Heart right ventricle (tissue), 16 donors: ENCODE results near the gene UNC5B. TPM values are rescaled to one million over a fixed set of nuclear protein-coding genes. Genes with fewer than 3 reads are reported as not detected.
A peak's percentile ranks its signal among the peaks of the same experiment; 100 is the strongest.
"Not testable (repeated sequence)": the region's sequence is repeated elsewhere in the genome, so short reads cannot be mapped to it uniquely, and the experiment has no call there.

Source experiments
- ATAC-seq, 8 donors: fragments of 200-7000 bp; cut with Tn5 transposase; one replicate each; pipeline ENCODE4 v1.9.1; 2020; ENCODE audit warnings: mild to moderate bottlenecking in 8 of 8, moderate library complexity in 8 of 8, moderate number of reproducible peaks in 1 of 8
- DNase-seq, 2 donors: peaks; one replicate each; pipeline ENCODE4 v3.0.0-alpha.2; 2020
- H3K27ac ChIP-seq, 10 donors: fragments of 200-600 bp; sonication (generic) in 2 of 10; one replicate each; pipeline versions ENCODE4 v1.5.0 to v1.8.0; 2020 to 2022; ENCODE audit warnings: mild to moderate bottlenecking in 3 of 10
- H3K27me3 ChIP-seq, 7 donors: fragments of 200-600 bp; one replicate each; pipeline ENCODE4 v1.8.0; 2021 to 2022; ENCODE audit warnings: mild to moderate bottlenecking in 2 of 7
- H3K36me3 ChIP-seq, 9 donors: fragments of 200-600 bp; sonication (generic) in 1 of 9; one replicate each; pipeline versions ENCODE4 v1.5.0 to v1.8.0; 2020 to 2022; ENCODE audit warnings: mild to moderate bottlenecking in 2 of 9
- H3K4me1 ChIP-seq, 9 donors: fragments of 200-600 bp; sonication (generic) in 1 of 9; one replicate each; pipeline versions ENCODE4 v1.5.0 to v1.8.0; 2020 to 2022; ENCODE audit warnings: mild to moderate bottlenecking in 4 of 9
- H3K4me3 ChIP-seq, 10 donors: fragments of 200-600 bp; sonication (generic) in 2 of 10; one replicate each; pipeline versions ENCODE4 v1.5.0 to v1.8.0; 2020 to 2022; ENCODE audit warnings: mild to moderate bottlenecking in 7 of 10, moderate library complexity in 2 of 10
- H3K9me3 ChIP-seq, 11 donors: fragments of 200-600 bp in 10 of 11; sonication (generic) in 2 of 11; one replicate each; pipeline versions ENCODE4 v1.5.0 to v1.8.0; 2013 to 2022; ENCODE audit warnings: mild to moderate bottlenecking in 2 of 11, control low read depth in 1 of 11, moderate library complexity in 1 of 11
- CTCF ChIP-seq, 9 donors: fragments of 200-600 bp; sonication (generic) in 2 of 9; IDR thresholded peaks; one replicate each; pipeline versions ENCODE4 v1.5.0 to v1.8.0; 2021 to 2022; ENCODE audit warnings: antibody characterized with exemption in 9 of 9, mild to moderate bottlenecking in 5 of 9, moderate library complexity in 1 of 9
- WGBS, 2 donors: extraction: QIAGEN DNeasy Blood & Tissue Kit; methylation state at CpG; one replicate each; pipeline ENCODE4 v1.1.7; 2013; ENCODE audit warnings: inconsistent platforms in 1 of 2; 5-methylcytosine and 5-hydroxymethylcytosine counted together
- intact Hi-C, 10 donors: fragments of 100-400 bp; cut with DNase I; formaldehyde crosslinking; loops; one replicate each; pipeline versions ENCODE4 v1.11.1 to v1.14.2; 2022
- polyA plus RNA-seq, 2 donors: library from polyadenylated mRNA; stranded (reverse); fragments of 200-250 nt; gene quantifications; one replicate each; pipeline ENCODE4 v1.2.3, GENCODE V29; 2013
- total RNA-seq, 10 donors: library from RNA; stranded (reverse); fragmentation: NEBNext Ultra II Directional in 3 of 10; extraction: Animal tissue kit (Norgen Biotek cat#: 25700) in 3 of 10; gene quantifications; one replicate each; pipeline versions ENCODE4 v1.2.1 to v1.2.4, GENCODE V29; 2021 to 2023
- donor health status: Arrhythmogenic right ventricular cardiomyopathy.
- donor health status: ischemic (EF 13 %, LVEDD 7.1; RV severe dilation, severe dysfunction).
- donor health status: healthy with polysubstance abuse.
- donor health status: DM: no; HTN: yes; CAD: no.
- donor health status: DM: no; HTN: no; CAD: no.
- donor health status: ischemic (EF 25% LVEDD 6.9; RV normal size, moderate dysfunction).
- donor health status: ischemic (EF 25% LVEDD 5.7; RV mildly dilated, moderate dysfunction).
- donor health status: healthy.
- donor health status: DM: yes; HTN: yes; CAD: no.
- donor health status: Ischemic cardiomyopathy.
- donor health status: ischemic (EF 35%, LVEDD 5.7; RV mildly dilated, moderate dysfunction).
- donor health status: nonischemic (EF 11% LVEDD 7.7; RV severe dilation, severe dysfunction).
- donor health status: DM: yes; HTN: yes; CAD: no.
- donor health status: PGD.
- donor health status: ischemic (EF 29% LVEDD 5.4; RV normal size, mild dysfunction).
- donor health status: nonischemic (EF 23%, LVEDD 6.1; RV moderate dilation, normal function).

The UNC5B gene
- total and polyA plus RNA-seq, 12 donors, result 3.3 to 20.6 (median 12.1) TPM

GRCh38 chr10:71216751-71217265, 4.4 kb downstream of the UNC5B start:
- H3K4me3 ChIP-seq, result peak overlapping the region; percentile 44 to 96 (median 63)
- ATAC-seq, result peak in 1 of 8 donors; percentile 8
- intact Hi-C loops, result loop anchor here in 1 of 10 donors (10.0 kb wide), 1 partner anchor 48 kb away; no protein-coding TSS in a partner anchor
- WGBS, 2 donors, result 26 to 27% methylated on average over 8 of the region's 8 CpGs
- H3K36me3 ChIP-seq, result no peaks in the 10 kb centered on the region
- H3K9me3 ChIP-seq, result no peaks in the 10 kb centered on the region
- no peak for DNase-seq
- peaks cover 20 to 90% (median 62%) of the 10 kb centered on the region in 9 donors for H3K4me1 ChIP-seq
- H3K27ac ChIP-seq, result peak overlapping the region; percentile 32 to 89 (median 76)
- TF ChIP-seq CTCF (IDR thresholded peaks at IDR 0.05), result no peak
- peaks cover 0 to 61% (median 0%) of the 10 kb centered on the region in 7 donors for H3K27me3 ChIP-seq

GRCh38 chr10:71217266-71218045, 5.1 kb downstream of the UNC5B start:
- DNase-seq (peak in 1 of 2 donors; percentile 36), ATAC-seq (peak in 7 of 8 donors; percentile 4 to 58 (median 50))
- peak overlapping the region; percentile 44 to 96 (median 63) for H3K4me3 ChIP-seq
- intact Hi-C loops, result loop anchor here in 2 of 10 donors (2.0 to 10.0 kb wide), 2 partner anchors 15 to 47 kb away; no protein-coding TSS in a partner anchor
- WGBS, 2 donors, result 5 to 7% methylated on average over 57 of the region's 57 CpGs
- TF ChIP-seq CTCF (IDR thresholded peaks at IDR 0.05), result peak in 3 of 9 donors; percentile 18 to 32 (median 26)
- peaks cover 0 to 54% (median 0%) of the 10 kb centered on the region in 7 donors for H3K27me3 ChIP-seq
- H3K27ac ChIP-seq, result peak overlapping the region; percentile 32 to 89 (median 76)
- no peaks in the 10 kb centered on the region for H3K36me3 ChIP-seq
- peaks cover 20 to 93% (median 60%) of the 10 kb centered on the region in 9 donors for H3K4me1 ChIP-seq
- H3K9me3 ChIP-seq, result no peaks in the 10 kb centered on the region

- ATAC-seq (peak in 7 of 8 donors; percentile 40 to 72 (median 56)), DNase-seq (no peak)
- peaks cover 0 to 47% (median 0%) of the 10 kb centered on the region in 7 donors for H3K27me3 ChIP-seq
- peak in 2 of 9 donors; percentile 11 to 18 for TF ChIP-seq CTCF (IDR thresholded peaks at IDR 0.05)
- no peaks in the 10 kb centered on the region for H3K36me3 ChIP-seq
- H3K4me3 ChIP-seq, result peak overlapping the region in 8 of 10 donors; percentile 57 to 96 (median 69)
- H3K9me3 ChIP-seq, result no peaks in the 10 kb centered on the region
- WGBS, 2 donors, result 60 to 68% methylated on average over 4 of the region's 4 CpGs
- H3K27ac ChIP-seq, result peak overlapping the region in 8 of 10 donors; percentile 32 to 89 (median 78)
- intact Hi-C loops, result loop anchor here in 2 of 10 donors (2.0 to 10.0 kb wide), 2 partner anchors 15 to 47 kb away; no protein-coding TSS in a partner anchor
- peaks cover 20 to 97% (median 67%) of the 10 kb centered on the region in 9 donors for H3K4me1 ChIP-seq
These were observed 5.8 kb downstream of the UNC5B start for GRCh38 chr10:71218046-71218650.

- intact Hi-C loops, result loop anchor here in 2 of 10 donors (2.0 to 10.0 kb wide), 2 partner anchors 14 to 46 kb away; no protein-coding TSS in a partner anchor
- H3K4me1 ChIP-seq, result peaks cover 20 to 100% (median 70%) of the 10 kb centered on the region in 9 donors
- TF ChIP-seq CTCF (IDR thresholded peaks at IDR 0.05), result no peak
- peak overlapping the region in 2 of 10 donors; percentile 70 to 72 for H3K4me3 ChIP-seq
- H3K9me3 ChIP-seq, result no peaks in the 10 kb centered on the region
- peaks cover 0 to 42% (median 0%) of the 10 kb centered on the region in 7 donors for H3K27me3 ChIP-seq
- peak overlapping the region in 6 of 10 donors; percentile 38 to 89 (median 80) for H3K27ac ChIP-seq
- no peak for DNase-seq
- H3K36me3 ChIP-seq, result no peaks in the 10 kb centered on the region
- ATAC-seq, result peak in 1 of 8 donors; percentile 2
- 76 to 80% methylated on average over 5 of the region's 5 CpGs for WGBS, 2 donors
These were observed 6.3 kb downstream of the UNC5B start for GRCh38 chr10:71218651-71219050.

GRCh38 chr10:71219236-71219917, 7.0 kb downstream of the UNC5B start:
- intact Hi-C loops, result loop anchor here in 2 of 10 donors (2.0 to 10.0 kb wide), 2 partner anchors 13 to 45 kb away; no protein-coding TSS in a partner anchor

More at GRCh38 chr10:71219236-71219917, 7.0 kb downstream of the UNC5B start:
- H3K9me3 ChIP-seq, H3K4me3 ChIP-seq, DNase-seq, H3K36me3 ChIP-seq: not testable (repeated sequence)
- Histone ChIP-seq H3K27me3 (peaks cover 0 to 35% (median 0%) of the 10 kb centered on the region in 7 donors), H3K4me1 (peaks cover 16 to 95% (median 67%) of the 10 kb centered on the region in 9 donors), H3K27ac (peak overlapping the region in 6 of 10 donors; percentile 38 to 89 (median 80))
- peak in 7 of 8 donors; percentile 4 to 70 (median 35) for ATAC-seq
- WGBS, 2 donors, result 75 to 81% methylated on average over 7 of the region's 7 CpGs
